ENCODE measurements around the gene CD151. TPM values are rescaled to one million over a fixed set of nuclear protein-coding genes. Genes with fewer than 3 reads are reported as not detected.

The CD151 gene
- total RNA-seq, 4 donors from 2014 or later, result 87.6 to 118 (median 94.0) TPM

GRCh38 chr11:850775-851763 is 18.3 kb downstream of the CD151 start:
- no peak overlapping the region for H3K4me3 ChIP-seq
- no CpG with 5 or more reads among the region's 28 CpGs for WGBS, 2 donors
- TF ChIP-seq POLR2A (IDR thresholded peaks at IDR 0.05), result no peak
- no peak for TF ChIP-seq CTCF (IDR thresholded peaks at IDR 0.05)
- intact Hi-C loops (cut with DNase I), result no loop called here
- no peak overlapping the region for H3K27ac ChIP-seq
- peaks cover 22 to 56% (median 30%) of the 10 kb centered on the region in 3 donors for H3K4me1 ChIP-seq
- H3K27me3 ChIP-seq, result peaks cover 0 to 37% (median 3%) of the 10 kb centered on the region in 4 donors
- no peaks in the 10 kb centered on the region for H3K36me3 ChIP-seq
- no peaks in the 10 kb centered on the region for H3K9me3 ChIP-seq
- no peak for DNase-seq

GRCh38 chr11:852762-853161 is 20.0 kb downstream of the CD151 start:
- no peak overlapping the region for H3K27ac ChIP-seq
- TF ChIP-seq CTCF (IDR thresholded peaks at IDR 0.05) (no peak), POLR2A (IDR thresholded peaks at IDR 0.05) (no peak)
- no peak for DNase-seq
- H3K4me1 ChIP-seq, result peaks cover 19 to 50% (median 22%) of the 10 kb centered on the region in 3 donors
- no peaks in the 10 kb centered on the region for H3K36me3 ChIP-seq
- no peak overlapping the region for H3K4me3 ChIP-seq
- intact Hi-C loops (cut with DNase I), result no loop called here
- WGBS, 2 donors, result 85 to 100% methylated on average over 2 to 12 of the region's 15 CpGs
- H3K27me3 ChIP-seq, result peaks cover 0 to 33% (median 3%) of the 10 kb centered on the region in 4 donors
- no peaks in the 10 kb centered on the region for H3K9me3 ChIP-seq

GRCh38 chr11:853682-854448 is 21.1 kb downstream of the CD151 start:
- Histone ChIP-seq H3K4me1 (peaks cover 8 to 50% (median 16%) of the 10 kb centered on the region in 3 donors), H3K27ac (no peak overlapping the region), H3K27me3 (peaks cover 0 to 22% (median 2%) of the 10 kb centered on the region in 4 donors), H3K4me3 (no peak overlapping the region), H3K36me3 (no peaks in the 10 kb centered on the region), H3K9me3 (no peaks in the 10 kb centered on the region)
- 98% methylated on average over 7 of the region's 27 CpGs; no CpG with 5 or more reads in 1 of the 2 donors for WGBS, 2 donors
- TF ChIP-seq CTCF (IDR thresholded peaks at IDR 0.05), result no peak
- TF ChIP-seq POLR2A (IDR thresholded peaks at IDR 0.05), result no peak
- intact Hi-C loops (cut with DNase I), result no loop called here
- no peak for DNase-seq

- WGBS, 2 donors, result 86% methylated on average over 1 of the region's 20 CpGs; no CpG with 5 or more reads in 1 of the 2 donors
- intact Hi-C loops (cut with DNase I), result no loop called here
- Histone ChIP-seq H3K36me3 (no peaks in the 10 kb centered on the region), H3K4me3 (no peak overlapping the region), H3K9me3 (no peaks in the 10 kb centered on the region), H3K27me3 (peaks cover 0 to 13% (median 0%) of the 10 kb centered on the region in 4 donors), H3K27ac (no peak overlapping the region), H3K4me1 (peaks cover 8 to 52% (median 10%) of the 10 kb centered on the region in 3 donors)
- DNase-seq, result no peak
- TF ChIP-seq POLR2A (IDR thresholded peaks at IDR 0.05) (no peak), CTCF (IDR thresholded peaks at IDR 0.05) (no peak)
Measured at GRCh38 chr11:854601-855329, 22.0 kb downstream of the CD151 start.

Data from esophagus squamous epithelium (tissue), 5 donors.